Measurements from ENCODE around the gene DOCK4.

DNA sequence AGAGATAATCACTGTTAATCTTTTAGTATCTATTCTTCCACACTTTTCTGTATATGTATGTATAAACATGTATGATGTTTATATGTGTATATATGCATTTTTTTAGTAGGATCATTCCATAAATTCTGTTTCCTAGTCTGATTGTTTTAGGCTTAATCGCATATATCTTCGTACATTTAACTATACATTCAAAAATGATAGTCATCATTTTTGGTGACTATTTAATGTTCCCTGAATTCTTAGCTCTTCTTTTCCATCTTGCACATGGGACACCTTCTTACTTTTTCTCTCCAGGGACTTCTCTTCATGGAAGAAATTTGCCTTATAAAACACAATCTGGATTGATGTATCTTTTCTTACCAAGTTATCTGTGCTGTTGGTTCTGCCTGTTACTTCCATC is 42.4 kb upstream of the DOCK4 start:
- TF ChIP-seq, protein P1, sequence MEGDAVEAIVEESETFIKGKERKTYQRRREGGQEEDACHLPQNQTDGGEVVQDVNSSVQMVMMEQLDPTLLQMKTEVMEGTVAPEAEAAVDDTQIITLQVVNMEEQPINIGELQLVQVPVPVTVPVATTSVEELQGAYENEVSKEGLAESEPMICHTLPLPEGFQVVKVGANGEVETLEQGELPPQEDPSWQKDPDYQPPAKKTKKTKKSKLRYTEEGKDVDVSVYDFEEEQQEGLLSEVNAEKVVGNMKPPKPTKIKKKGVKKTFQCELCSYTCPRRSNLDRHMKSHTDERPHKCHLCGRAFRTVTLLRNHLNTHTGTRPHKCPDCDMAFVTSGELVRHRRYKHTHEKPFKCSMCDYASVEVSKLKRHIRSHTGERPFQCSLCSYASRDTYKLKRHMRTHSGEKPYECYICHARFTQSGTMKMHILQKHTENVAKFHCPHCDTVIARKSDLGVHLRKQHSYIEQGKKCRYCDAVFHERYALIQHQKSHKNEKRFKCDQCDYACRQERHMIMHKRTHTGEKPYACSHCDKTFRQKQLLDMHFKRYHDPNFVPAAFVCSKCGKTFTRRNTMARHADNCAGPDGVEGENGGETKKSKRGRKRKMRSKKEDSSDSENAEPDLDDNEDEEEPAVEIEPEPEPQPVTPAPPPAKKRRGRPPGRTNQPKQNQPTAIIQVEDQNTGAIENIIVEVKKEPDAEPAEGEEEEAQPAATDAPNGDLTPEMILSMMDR (IDR thresholded peaks at IDR 0.05): no peak
- no peak for TF ChIP-seq POLR2A (IDR thresholded peaks at IDR 0.05)
